Mesendoderm (in vitro differentiated cells): ENCODE data around the gene FGF2.

ENCODE experiments used
- DNase-seq: peaks from one replicate; pipeline ENCODE4 v3.0.0; 2013
- H2AK5ac ChIP-seq: 2 replicates; pipeline ENCODE4 v1.6.1; 2013; ENCODE audit warnings: low read length, inconsistent platforms
- H2BK120ac ChIP-seq: 2 replicates; pipeline ENCODE4 v1.6.1; 2013; ENCODE audit warnings: low read depth, mild to moderate bottlenecking, low read length, moderate library complexity, mixed read lengths
- H2BK15ac ChIP-seq: replicated peaks from 2 replicates; pipeline ENCODE4 v1.6.1; 2013; ENCODE audit warnings: low read depth, mild to moderate bottlenecking, moderate library complexity
- H2BK5ac ChIP-seq: 2 replicates; pipeline ENCODE4 v1.6.1; 2013; ENCODE audit warnings: low read length, inconsistent platforms
- H3K18ac ChIP-seq: 2 replicates; pipeline ENCODE4 v1.6.1; 2013; ENCODE audit warnings: mild to moderate bottlenecking, low read length, mixed read lengths
- H3K23ac ChIP-seq: one replicate; pipeline ENCODE4 v1.6.1; 2013; ENCODE audit warnings: low read length
- H3K27ac ChIP-seq: 2 replicates; pipeline ENCODE4 v1.5.1; 2013; ENCODE audit warnings: low read depth, mild to moderate bottlenecking, inconsistent platforms, low read length, moderate library complexity
- H3K27me3 ChIP-seq: 2 replicates; pipeline ENCODE4 v1.6.1; 2013; ENCODE audit warnings: low read length, control low read depth, mild to moderate bottlenecking, inconsistent platforms; ENCODE audit not compliant: insufficient read depth, poor library complexity
- H3K36me3 ChIP-seq: 2 replicates; pipeline ENCODE4 v1.6.1; 2013; ENCODE audit warnings: low read length, inconsistent platforms; ENCODE audit not compliant: control insufficient read depth, insufficient read depth
- H3K4ac ChIP-seq: one replicate; pipeline ENCODE4 v1.6.1; 2013; ENCODE audit warnings: low read depth, mild to moderate bottlenecking, low read length, moderate library complexity
- H3K4me1 ChIP-seq: 2 replicates; pipeline ENCODE4 v1.6.1; 2013; ENCODE audit warnings: low read depth, low read length, inconsistent platforms; ENCODE audit not compliant: control insufficient read depth
- H3K4me2 ChIP-seq: 2 replicates; pipeline ENCODE4 v1.6.1; 2013; ENCODE audit warnings: low read length
- H3K4me3 ChIP-seq: 2 replicates; pipeline ENCODE4 v1.5.1; 2013; ENCODE audit warnings: mild to moderate bottlenecking, low read length
- H3K56ac ChIP-seq: one replicate; pipeline ENCODE4 v1.6.1; 2013; ENCODE audit warnings: low read length
- H3K79me1 ChIP-seq: 2 replicates; pipeline ENCODE4 v1.6.1; 2013; ENCODE audit warnings: low read length, inconsistent platforms
- H3K79me2 ChIP-seq: 2 replicates; pipeline ENCODE4 v1.6.1; 2013; ENCODE audit warnings: mild to moderate bottlenecking, low read length; ENCODE audit not compliant: control insufficient read depth, insufficient read depth
- H3K9ac ChIP-seq: 2 replicates; pipeline ENCODE4 v1.6.1; 2013; ENCODE audit warnings: low read length, inconsistent platforms
- H4K5ac ChIP-seq: one replicate; pipeline ENCODE4 v1.6.1; 2013; ENCODE audit warnings: low read length
- H4K8ac ChIP-seq: one replicate; pipeline ENCODE4 v1.6.1; 2013; ENCODE audit warnings: low read depth, mild to moderate bottlenecking, control low read depth, low read length, moderate library complexity
- WGBS: extraction: QIAGEN DNeasy Blood & Tissue Kit; methylation state at CpG from one replicate; pipeline ENCODE4 v1.1.7; 2013; ENCODE audit warnings: low lambda C conversion rate, missing lambda C conversion rate; ENCODE audit not compliant: insufficient coverage; ENCODE audit errors: extremely low coverage; 5-methylcytosine and 5-hydroxymethylcytosine counted together

The FGF2 gene

GRCh38 chr4:122824616-122825015 is 2.0 kb upstream of the FGF2 start:
- no peak overlapping the region for H3K9ac ChIP-seq
- no peak overlapping the region for H3K27ac ChIP-seq
- H2BK5ac ChIP-seq: no peak overlapping the region
- H3K56ac ChIP-seq: no peak overlapping the region
- no peak overlapping the region for H3K23ac ChIP-seq
- H2BK120ac ChIP-seq: no peak overlapping the region
- no peak overlapping the region for H4K8ac ChIP-seq
- no peak overlapping the region for H3K4ac ChIP-seq
- H3K79me2 ChIP-seq: peaks cover 19% of the 10 kb centered on the region
- no peak overlapping the region for H2AK5ac ChIP-seq
- no peak overlapping the region for H3K18ac ChIP-seq
- H3K4me3 ChIP-seq: no peak overlapping the region
- no peak for DNase-seq
- no CpG with 5 or more reads among the region's 2 CpGs for WGBS
- no peak overlapping the region for H4K5ac ChIP-seq
- no peaks in the 10 kb centered on the region for H3K79me1 ChIP-seq
- no peaks in the 10 kb centered on the region for H3K27me3 ChIP-seq
- no peak overlapping the region for H3K4me2 ChIP-seq
- H3K36me3 ChIP-seq: no peaks in the 10 kb centered on the region
- H3K4me1 ChIP-seq: peaks cover 2% of the 10 kb centered on the region
- no peak overlapping the region for H2BK15ac ChIP-seq

GRCh38 chr4:122826079-122826527 is 528 bp upstream of the FGF2 start:
- peaks cover 34% of the 10 kb centered on the region for H3K79me2 ChIP-seq
- no peak overlapping the region for H4K5ac ChIP-seq
- no peak overlapping the region for H3K23ac ChIP-seq
- peak overlapping the region; percentile 46 for H3K9ac ChIP-seq
- H2BK15ac ChIP-seq: peak overlapping the region; percentile 13
- no peaks in the 10 kb centered on the region for H3K27me3 ChIP-seq
- no peak overlapping the region for H4K8ac ChIP-seq
- peak overlapping the region; percentile 97 for H3K4ac ChIP-seq
- no CpG with 5 or more reads among the region's 18 CpGs for WGBS
- peak overlapping the region; percentile 32 for H2BK120ac ChIP-seq
- no peak overlapping the region for H3K27ac ChIP-seq
- no peak for DNase-seq
- H3K56ac ChIP-seq: peak overlapping the region; percentile 70
- H3K4me3 ChIP-seq: peak overlapping the region; percentile 15
- H3K4me1 ChIP-seq: peaks cover 6% of the 10 kb centered on the region
- peak overlapping the region; percentile 100 for H3K18ac ChIP-seq
- H3K79me1 ChIP-seq: peaks cover 1% of the 10 kb centered on the region
- no peak overlapping the region for H2BK5ac ChIP-seq
- H3K36me3 ChIP-seq: no peaks in the 10 kb centered on the region
- no peak overlapping the region for H2AK5ac ChIP-seq
- peak overlapping the region; percentile 55 for H3K4me2 ChIP-seq

DNA sequence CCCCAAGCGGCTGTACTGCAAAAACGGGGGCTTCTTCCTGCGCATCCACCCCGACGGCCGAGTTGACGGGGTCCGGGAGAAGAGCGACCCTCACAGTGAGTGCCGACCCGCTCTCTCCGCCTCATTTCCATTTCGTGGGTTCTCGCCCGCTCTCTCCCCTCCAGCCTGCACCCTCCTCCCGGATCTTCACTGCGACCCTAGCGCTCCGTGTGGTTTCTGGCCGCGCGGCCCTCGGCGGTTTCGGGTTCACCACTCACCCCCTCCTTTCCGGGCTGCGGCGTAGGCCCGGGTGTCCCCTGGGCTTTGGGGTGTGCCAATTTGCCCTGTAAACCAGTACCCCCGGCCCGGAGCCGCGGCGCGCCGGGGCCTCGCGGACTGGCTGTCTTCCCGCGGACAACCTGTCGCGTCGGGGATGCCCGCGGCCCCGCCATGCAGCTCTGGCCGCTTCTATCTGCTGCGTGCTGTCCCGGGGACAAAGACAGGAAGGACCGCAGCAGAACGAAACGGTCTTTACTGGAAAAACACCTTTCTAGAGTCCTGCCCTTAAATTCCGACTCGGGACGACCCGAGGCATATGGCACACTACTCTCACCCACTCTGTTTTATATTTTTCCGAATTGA is 737 bp downstream of the FGF2 start:
- peak overlapping the region; percentile 100 for H3K18ac ChIP-seq

GRCh38 chr4:122827879-122828601 is 1.4 kb downstream of the FGF2 start:
- Histone ChIP-seq H2BK5ac (no peak overlapping the region), H3K4me2 (peak overlapping the region; percentile 68), H2BK120ac (no peak overlapping the region), H2BK15ac (no peak overlapping the region), H3K36me3 (no peaks in the 10 kb centered on the region), H3K23ac (no peak overlapping the region), H3K79me2 (peaks cover 50% of the 10 kb centered on the region), H3K4ac (no peak overlapping the region), H3K9ac (peak overlapping the region; percentile 87), H3K18ac (peak overlapping the region; percentile 31), H4K5ac (no peak overlapping the region), H3K27me3 (no peaks in the 10 kb centered on the region), H2AK5ac (no peak overlapping the region), H3K4me3 (peak overlapping the region; percentile 81), H3K56ac (peak overlapping the region; percentile 94), H4K8ac (no peak overlapping the region), H3K4me1 (peaks cover 7% of the 10 kb centered on the region), H3K27ac (peak overlapping the region; percentile 33), H3K79me1 (peaks cover 2% of the 10 kb centered on the region)
- WGBS: no CpG with 5 or more reads among the region's 10 CpGs
- peak; percentile 84 for DNase-seq

More for the DNA sequence above, 737 bp downstream of the FGF2 start:
- Histone ChIP-seq H3K79me2 (peaks cover 44% of the 10 kb centered on the region), H2AK5ac (no peak overlapping the region), H3K23ac (peak overlapping the region; percentile 82), H2BK120ac (peak overlapping the region; percentile 30), H2BK5ac (peak overlapping the region; percentile 17), H2BK15ac (no peak overlapping the region), H3K27me3 (no peaks in the 10 kb centered on the region), H3K9ac (peak overlapping the region; percentile 87), H3K4ac (peak overlapping the region; percentile 97), H4K5ac (no peak overlapping the region), H3K4me3 (peak overlapping the region; percentile 81), H3K79me1 (peaks cover 2% of the 10 kb centered on the region), H3K27ac (peak overlapping the region; percentile 33), H3K4me1 (peaks cover 6% of the 10 kb centered on the region), H3K56ac (peak overlapping the region; percentile 94), H3K4me2 (peak overlapping the region; percentile 68), H4K8ac (peak overlapping the region; percentile 59), H3K36me3 (no peaks in the 10 kb centered on the region)
- DNase-seq: peak; percentile 62
- WGBS: no CpG with 5 or more reads among the region's 57 CpGs

GRCh38 chr4:122830426-122831095 is 3.9 kb downstream of the FGF2 start:
- H3K4me2 ChIP-seq: no peak overlapping the region
- no peaks in the 10 kb centered on the region for H3K27me3 ChIP-seq
- no peak overlapping the region for H3K18ac ChIP-seq
- H3K9ac ChIP-seq: peak overlapping the region; percentile 27
- H4K5ac ChIP-seq: no peak overlapping the region
- H3K4me3 ChIP-seq: no peak overlapping the region
- H3K27ac ChIP-seq: no peak overlapping the region
- no peak overlapping the region for H2BK5ac ChIP-seq
- no peak overlapping the region for H2BK15ac ChIP-seq
- DNase-seq: no peak
- H2AK5ac ChIP-seq: no peak overlapping the region
- WGBS: no CpG with 5 or more reads among the region's 5 CpGs
- no peak overlapping the region for H3K56ac ChIP-seq
- peaks cover 71% of the 10 kb centered on the region for H3K79me2 ChIP-seq
- no peak overlapping the region for H2BK120ac ChIP-seq
- no peaks in the 10 kb centered on the region for H3K36me3 ChIP-seq
- no peak overlapping the region for H4K8ac ChIP-seq
- H3K4me1 ChIP-seq: peaks cover 13% of the 10 kb centered on the region
- H3K79me1 ChIP-seq: peaks cover 2% of the 10 kb centered on the region
- H3K23ac ChIP-seq: no peak overlapping the region
- H3K4ac ChIP-seq: no peak overlapping the region
